OCI-LY7 (cell line): ENCODE data around the gene IER3.

Source experiments
- CTCF ChIP-seq: fragments of 200-600 bp; sonication (generic); conservative IDR thresholded peaks from 2 replicates; pipeline ENCODE4 v1.5.1; 2014; ENCODE audit warnings: mild to moderate bottlenecking, antibody characterized with exemption, low read length, moderate library complexity, mixed read lengths
- EZH2phosphoT487 ChIP-seq: fragments of 200-600 bp; sonication (generic); IDR thresholded peaks from 2 replicates; pipeline ENCODE4 v1.6.1; 2018; ENCODE audit warnings: low read depth, borderline replicate concordance, mild to moderate bottlenecking, mixed run types, antibody characterized with exemption, low read length, moderate library complexity, mixed read lengths

- TF ChIP-seq CTCF: no peak
- no peak for TF ChIP-seq EZH2phosphoT487
Observed at GRCh38 chr6:30752157-30752927, 8.0 kb upstream of the IER3 start.
